H1 (cell line): ENCODE results near the gene ALDOA. TPM values are rescaled to one million over a fixed set of nuclear protein-coding genes. Genes with fewer than 3 reads are reported as not detected.

Source experiments
- CTCF ChIA-PET: fragments of 300-600 bp; sonication (Branson Sonifier 250); formaldehyde crosslinking; loops from one replicate; lab custom pipeline; 2021; ENCODE audit not compliant: partially characterized antibody; lab: Charles Lee
- POLR2A ChIA-PET: fragments of 300-600 bp; sonication (Branson Sonifier 250); formaldehyde crosslinking; loops from one replicate; lab custom pipeline; 2021; ENCODE audit warnings: inconsistent platforms; ENCODE audit not compliant: partially characterized antibody; lab: Charles Lee
- DNase-seq, 2 experiments: peaks; one replicate each; pipeline versions ENCODE4 v3.0.0 to v3.0.0-alpha.2; 2010 to 2022; ENCODE audit warnings: low spot score in 2 of 2, low read depth in 1 of 2, mixed read lengths in 1 of 2
- FAIRE-seq: peaks from 2 replicates; lab custom pipeline; 2011; peaks lifted over from hg19 to GRCh38; lab: Jason Lieb, UNC
- H2AFZ ChIP-seq: 2 replicates; pipeline ENCODE4 v1.8.1; 2012; ENCODE audit warnings: low read length, inconsistent platforms
- H2AK5ac ChIP-seq: 2 replicates; pipeline ENCODE4 v1.6.1; 2013; ENCODE audit warnings: low read depth, low read length
- H2BK120ac ChIP-seq: replicated peaks from 2 replicates; pipeline ENCODE3; 2013; ENCODE audit warnings: low read depth, low read length, inconsistent platforms
- H2BK12ac ChIP-seq: 2 replicates; pipeline ENCODE4 v1.6.1; 2013; ENCODE audit warnings: low read depth, low read length
- H2BK15ac ChIP-seq: 2 replicates; pipeline ENCODE4 v1.6.1; 2013; ENCODE audit warnings: low read length
- H2BK20ac ChIP-seq: 2 replicates; pipeline ENCODE4 v1.6.1; 2013; ENCODE audit warnings: low read length
- H2BK5ac ChIP-seq: 2 replicates; pipeline ENCODE4 v1.6.1; 2013; ENCODE audit warnings: low read depth, low read length
- H3K14ac ChIP-seq: 2 replicates; pipeline ENCODE4 v1.6.1; 2013; ENCODE audit warnings: inconsistent platforms; ENCODE audit not compliant: insufficient read length
- H3K18ac ChIP-seq: 2 replicates; pipeline ENCODE4 v1.6.1; 2013; ENCODE audit warnings: low read length; ENCODE audit errors: extremely low read depth
- H3K23ac ChIP-seq: 2 replicates; pipeline ENCODE4 v1.6.1; 2013; ENCODE audit warnings: inconsistent platforms; ENCODE audit not compliant: insufficient read length
- H3K23me2 ChIP-seq: 2 replicates; pipeline ENCODE4 v1.6.1; 2013; ENCODE audit warnings: low read depth, low read length
- H3K27ac ChIP-seq: 2 replicates; pipeline ENCODE4 v1.6.1; 2011; ENCODE audit warnings: low read depth, low read length, inconsistent platforms
- H3K27me3 ChIP-seq, 4 experiments: replicated peaks in 1 of 4; 1 replicate in 1 of 4; 2 replicates in 3 of 4; pipeline versions ENCODE4 v1.6.1 to v1.8.1; 2011 to 2013; ENCODE audit warnings: low read length in 3 of 4, mild to moderate bottlenecking in 3 of 4, inconsistent platforms in 2 of 4, mixed read lengths in 2 of 4, moderate library complexity in 1 of 4; ENCODE audit not compliant: control insufficient read depth in 3 of 4, insufficient read depth in 3 of 4; ENCODE audit errors: extremely low read depth in 1 of 4
- H3K36me3 ChIP-seq, 4 experiments: 2 replicates each; pipeline versions ENCODE4 v1.6.1 to v1.8.1; 2011 to 2013; ENCODE audit warnings: mild to moderate bottlenecking in 4 of 4, low read length in 3 of 4, moderate library complexity in 2 of 4, control low read depth in 1 of 4, inconsistent platforms in 1 of 4; ENCODE audit not compliant: insufficient read depth in 4 of 4, control insufficient read depth in 2 of 4
- H3K4ac ChIP-seq: replicated peaks from 2 replicates; pipeline ENCODE3; 2013; ENCODE audit warnings: low read length, low read depth, mixed read lengths, inconsistent platforms; ENCODE audit not compliant: insufficient read length
- H3K4me1 ChIP-seq, 4 experiments: replicated peaks in 1 of 4; 1 replicate in 1 of 4; 2 replicates in 3 of 4; pipeline versions ENCODE4 v1.6.1 to v1.8.1; 2011 to 2013; ENCODE audit warnings: low read length in 3 of 4, inconsistent platforms in 2 of 4, mixed read lengths in 1 of 4; ENCODE audit not compliant: insufficient read depth in 4 of 4, control insufficient read depth in 3 of 4
- H3K4me2 ChIP-seq, 2 experiments: 2 replicates each; pipeline versions ENCODE4 v1.6.1 to v1.8.1; 2011 to 2013; ENCODE audit warnings: low read depth in 2 of 2, low read length in 2 of 2, control low read depth in 1 of 2, inconsistent platforms in 1 of 2, mild to moderate bottlenecking in 1 of 2; ENCODE audit not compliant: insufficient read depth in 1 of 2
- H3K4me3 ChIP-seq, 4 experiments: fragments of 200-600, 300-600 bp in 1 of 4; sonication (generic), shearing (Covaris generic), sonication (Bioruptor Twin) in 1 of 4; 2 replicates each; pipeline versions ENCODE4 v1.5.1 to v1.8.1; 2011 to 2016; ENCODE audit warnings: low read length in 4 of 4, low read depth in 3 of 4, control low read depth in 2 of 4, inconsistent platforms in 2 of 4, mild to moderate bottlenecking in 2 of 4, mixed read lengths in 1 of 4, moderate library complexity in 1 of 4; ENCODE audit not compliant: insufficient read depth in 2 of 4; ENCODE audit errors: extremely low read depth in 1 of 4
- H3K56ac ChIP-seq: replicated peaks from 2 replicates; pipeline ENCODE3; 2013; ENCODE audit warnings: low read depth, mild to moderate bottlenecking, mixed read lengths, low read length, inconsistent platforms; ENCODE audit not compliant: insufficient read length
- H3K79me1 ChIP-seq: 2 replicates; pipeline ENCODE4 v1.6.1; 2013; ENCODE audit warnings: low read depth, low read length, control low read depth
- H3K79me2 ChIP-seq, 2 experiments: 2 replicates each; pipeline versions ENCODE4 v1.6.1 to v1.8.1; 2012 to 2013; ENCODE audit warnings: low read length in 2 of 2, mild to moderate bottlenecking in 2 of 2, inconsistent platforms in 1 of 2; ENCODE audit not compliant: insufficient read depth in 2 of 2, control insufficient read depth in 1 of 2
- H3K9ac ChIP-seq, 4 experiments: replicated peaks in 1 of 4; 1 replicate in 1 of 4; 2 replicates in 3 of 4; pipeline versions ENCODE4 v1.6.1 to v1.8.1; 2011 to 2013; ENCODE audit warnings: low read depth in 3 of 4, low read length in 3 of 4, control low read depth in 2 of 4, mild to moderate bottlenecking in 2 of 4, moderate library complexity in 2 of 4, inconsistent platforms in 1 of 4; ENCODE audit errors: extremely low read depth in 1 of 4
- H3K9me3 ChIP-seq, 2 experiments: 2 replicates each; pipeline versions ENCODE4 v1.6.1 to v1.8.1; 2012 to 2013; ENCODE audit warnings: mild to moderate bottlenecking in 2 of 2, moderate library complexity in 2 of 2, control low read depth in 1 of 2, inconsistent platforms in 1 of 2, low read depth in 1 of 2, low read length in 1 of 2, mixed read lengths in 1 of 2; ENCODE audit not compliant: insufficient read depth in 2 of 2
- H4K20me1 ChIP-seq, 2 experiments: replicated peaks in 1 of 2; 2 replicates each; pipeline versions ENCODE3 to v1.8.1; 2011 to 2013; ENCODE audit warnings: inconsistent platforms in 2 of 2, low read length in 2 of 2, mild to moderate bottlenecking in 1 of 2; ENCODE audit not compliant: insufficient read depth in 2 of 2, control insufficient read depth in 1 of 2
- H4K5ac ChIP-seq: 2 replicates; pipeline ENCODE4 v1.6.1; 2013; ENCODE audit warnings: low read length, low read depth, mixed read lengths, inconsistent platforms; ENCODE audit not compliant: insufficient read length
- H4K8ac ChIP-seq: 2 replicates; pipeline ENCODE4 v1.8.0; 2013; ENCODE audit warnings: mild to moderate bottlenecking, moderate library complexity, low read length, inconsistent platforms; ENCODE audit not compliant: insufficient read depth; ENCODE audit errors: extremely low read depth
- H4K91ac ChIP-seq: replicated peaks from 2 replicates; pipeline ENCODE3; 2013; ENCODE audit warnings: low read length, mixed read lengths, inconsistent platforms; ENCODE audit not compliant: insufficient read length
- CREB1 ChIP-seq: IDR thresholded peaks from 2 replicates; pipeline ENCODE4 v1.6.1; 2012; ENCODE audit warnings: inconsistent platforms
- EZH2 ChIP-seq: fragments of 200-600 bp; sonication (generic); IDR thresholded peaks from 2 replicates; pipeline ENCODE4 v1.7.1; 2012; ENCODE audit warnings: low read depth, mild to moderate bottlenecking, moderate library complexity, low read length, inconsistent platforms; ENCODE audit not compliant: severe bottlenecking
- NRF1 ChIP-seq: IDR thresholded peaks from 2 replicates; pipeline ENCODE4 v1.6.1; 2011; ENCODE audit warnings: mild to moderate bottlenecking, low read depth, low read length, improper control_type of control experiment
- POU5F1 ChIP-seq: IDR thresholded peaks from 2 replicates; pipeline ENCODE4 v1.6.1; 2011; ENCODE audit warnings: low read depth, mild to moderate bottlenecking, low read length, moderate library complexity
- TAF1 ChIP-seq: IDR thresholded peaks from 2 replicates; pipeline ENCODE4 v1.6.1; 2011; ENCODE audit warnings: mild to moderate bottlenecking, low read depth, low read length
- WGBS, 2 experiments: shearing (Covaris generic) in 1 of 2; methylation state at CpG; one replicate each; pipeline versions ENCODE4 v1.1.6 to v1.1.7; 2013 to 2015; ENCODE audit warnings: low lambda C conversion rate in 2 of 2, mixed read lengths in 2 of 2, inconsistent platforms in 1 of 2, low coverage in 1 of 2, missing lambda C conversion rate in 1 of 2; ENCODE audit not compliant: insufficient replicate concordance in 2 of 2, insufficient coverage in 1 of 2, insufficient read length in 1 of 2; ENCODE audit errors: extremely low coverage in 1 of 2, missing lambda C conversion rate in 1 of 2; 5-methylcytosine and 5-hydroxymethylcytosine counted together
- polyA plus RNA-seq, 7 experiments: library from polyadenylated mRNA; depleted of rRNA in 3 of 7; stranded (reverse) in 5 of 7; unstranded in 2 of 7; fragments of >200 nt in 5 of 7; fragments of 200-250 nt in 2 of 7; gene quantifications; 1 replicate in 5 of 7; 2 replicates in 1 of 7; 4 replicates in 1 of 7; pipeline versions ENCODE4 v1.2.1 to v1.2.3, GENCODE V29; 2011 to 2013; ENCODE audit warnings: missing spikeins in 2 of 7, mixed read lengths in 2 of 7
- total RNA-seq: library from RNA; stranded (reverse); fragmentation: NEBNext Ultra II Directional; extraction: Animal tissue kit (Norgen Biotek cat#: 25700); gene quantifications from 2 replicates; pipeline ENCODE4 v1.2.1, GENCODE V29; 2021

Gene ALDOA
- total and polyA plus RNA-seq, 2 of the 8 experiments (the other 6 are each of a cell fraction or from before 2014, with no cell fraction given), result 1,072 to 1,083 TPM

DNA sequence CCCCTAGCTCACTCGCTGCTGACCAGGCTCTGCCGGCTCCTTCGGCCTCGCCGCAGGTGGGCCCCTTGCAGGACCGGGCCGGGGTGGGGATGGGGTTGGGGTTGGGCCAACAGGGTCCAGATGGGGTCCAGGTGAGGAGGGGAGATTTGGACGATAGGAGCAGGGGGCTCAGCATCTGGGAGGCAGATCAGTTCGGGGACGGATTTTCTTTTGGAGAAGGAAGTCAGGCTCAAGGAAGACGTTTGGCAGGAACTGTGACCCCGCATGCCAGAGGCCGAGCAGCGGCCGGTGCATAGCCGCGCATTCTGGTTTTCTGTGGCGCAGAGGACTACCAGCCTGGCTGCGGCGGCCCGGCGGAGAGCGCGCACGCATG is 845 bp upstream of the ALDOA start:
- Histone ChIP-seq H2BK120ac (peak overlapping the region; percentile 91), H3K14ac (no peak overlapping the region), H3K36me3 (peaks cover 12 to 27% (median 26%) of the 10 kb centered on the region in 4 experiments), H3K79me2 (peaks cover 15 to 30% of the 10 kb centered on the region in 2 experiments), H3K9ac (peak overlapping the region; percentile 59 to 77 (median 74)), H3K4ac (peak overlapping the region; percentile 80), H2AFZ (no peak overlapping the region), H4K20me1 (peaks cover 10 to 31% of the 10 kb centered on the region in 2 experiments), H3K4me1 (peaks cover 6 to 27% (median 15%) of the 10 kb centered on the region in 4 experiments), H3K9me3 (no peaks in the 10 kb centered on the region), H3K4me3 (peak overlapping the region; percentile 71 to 92 (median 88)), H3K23me2 (peaks cover 18% of the 10 kb centered on the region), H2AK5ac (no peak overlapping the region), H3K27ac (peak overlapping the region; percentile 84), H2BK12ac (0 out of 2 replicates have a peak overlapping the region, but pooled peaks have one; percentile 92), H2BK5ac (peak overlapping the region; percentile 100), H2BK15ac (no peak overlapping the region), H3K56ac (peak overlapping the region; percentile 96), H4K91ac (peak overlapping the region; percentile 73), H3K27me3 (no peaks in the 10 kb centered on the region), H3K79me1 (peaks cover 9% of the 10 kb centered on the region; the same call in 1 of the 2 replicates), H3K23ac (no peak overlapping the region), H4K8ac (peak overlapping the region; percentile 45), H2BK20ac (no peak overlapping the region), H4K5ac (peak overlapping the region; percentile 100), H3K4me2 (peak overlapping the region; percentile 73 to 81), H3K18ac (peak overlapping the region; percentile 100)
- POLR2A ChIA-PET, result interaction anchor here (0.7 to 21.2 kb wide), 17 partner anchors 10 to 355 kb away, joined by 3 to 353 read pairs (median 5); partner anchors contain the start of genes CD2BP2, PPP4C, TAOK2 and TBX6
- 0% methylated on average over 10 of the region's 25 CpGs; no CpG with 5 or more reads in 1 of the 2 experiments for WGBS, 2 experiments
- CTCF ChIA-PET, result interaction anchor here (0.6 to 7.3 kb wide), 5 partner anchors 7 to 28 kb away, joined by 3 to 51 read pairs (median 3); partner anchors contain the start of gene TBX6
- FAIRE-seq, result no peak
- TF ChIP-seq CREB1 (no peak), EZH2 (no peak), TAF1 (peak; percentile 53; the same call in 1 of the 2 replicates), NRF1 (peak; percentile 81; the same call in 1 of the 2 replicates), POU5F1 (no peak)
- DNase-seq, result no peak
